GM12872 (cell line): ENCODE data around the gene FLACC1.

ENCODE experiments used
- TF ChIP-seq, protein P1 (sequence below): IDR thresholded peaks from 3 replicates; pipeline ENCODE4 v1.5.1; 2011; ENCODE audit warnings: low read depth, mild to moderate bottlenecking, low read length, moderate library complexity; ENCODE audit not compliant: insufficient read depth

The FLACC1 gene, protein sequence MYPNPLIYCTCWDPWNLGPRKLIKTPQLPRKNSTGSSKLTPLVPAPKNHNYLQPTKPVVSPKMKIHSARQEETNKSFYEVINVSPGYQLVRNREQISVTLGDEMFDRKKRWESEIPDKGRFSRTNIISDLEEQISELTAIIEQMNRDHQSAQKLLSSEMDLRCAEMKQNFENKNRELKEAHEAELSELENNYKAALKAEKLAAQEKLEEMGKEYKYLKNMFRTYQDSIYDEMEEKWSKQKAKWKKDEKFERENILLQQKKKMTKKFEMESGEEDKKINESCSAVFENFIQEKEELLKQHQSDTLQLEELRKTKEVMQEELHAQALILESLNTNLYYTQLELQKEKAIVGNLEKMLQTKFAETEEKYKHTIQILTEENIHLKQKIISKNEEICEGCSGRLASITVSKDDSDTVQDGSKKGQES

DNA sequence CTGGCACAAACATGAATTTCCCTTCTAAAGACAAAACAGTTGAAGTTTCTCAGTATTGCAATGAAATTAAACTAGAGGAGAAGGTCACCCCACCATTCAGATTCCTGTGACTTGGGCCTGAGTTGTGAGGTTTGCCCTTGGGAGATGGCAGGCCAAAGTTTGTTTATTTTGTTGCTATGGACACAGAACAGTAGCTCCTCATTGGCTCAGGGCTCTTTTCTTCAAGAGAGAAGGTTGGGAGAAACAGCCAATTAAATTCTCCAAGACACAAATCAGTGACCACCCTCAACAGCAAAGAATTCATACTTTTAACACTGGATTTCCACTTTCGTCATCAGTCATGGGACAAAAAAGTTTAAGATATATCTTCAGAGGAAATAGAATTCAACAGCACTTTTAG lies at the start of gene FLACC1:
Gene FLACC1, minus strand, starts transcription at position 125 of the 400 bp plus-strand sequence. CDS start 5,941 bp downstream, outside the sequence.
- TF ChIP-seq, protein P1, sequence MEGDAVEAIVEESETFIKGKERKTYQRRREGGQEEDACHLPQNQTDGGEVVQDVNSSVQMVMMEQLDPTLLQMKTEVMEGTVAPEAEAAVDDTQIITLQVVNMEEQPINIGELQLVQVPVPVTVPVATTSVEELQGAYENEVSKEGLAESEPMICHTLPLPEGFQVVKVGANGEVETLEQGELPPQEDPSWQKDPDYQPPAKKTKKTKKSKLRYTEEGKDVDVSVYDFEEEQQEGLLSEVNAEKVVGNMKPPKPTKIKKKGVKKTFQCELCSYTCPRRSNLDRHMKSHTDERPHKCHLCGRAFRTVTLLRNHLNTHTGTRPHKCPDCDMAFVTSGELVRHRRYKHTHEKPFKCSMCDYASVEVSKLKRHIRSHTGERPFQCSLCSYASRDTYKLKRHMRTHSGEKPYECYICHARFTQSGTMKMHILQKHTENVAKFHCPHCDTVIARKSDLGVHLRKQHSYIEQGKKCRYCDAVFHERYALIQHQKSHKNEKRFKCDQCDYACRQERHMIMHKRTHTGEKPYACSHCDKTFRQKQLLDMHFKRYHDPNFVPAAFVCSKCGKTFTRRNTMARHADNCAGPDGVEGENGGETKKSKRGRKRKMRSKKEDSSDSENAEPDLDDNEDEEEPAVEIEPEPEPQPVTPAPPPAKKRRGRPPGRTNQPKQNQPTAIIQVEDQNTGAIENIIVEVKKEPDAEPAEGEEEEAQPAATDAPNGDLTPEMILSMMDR: no peak

DNA sequence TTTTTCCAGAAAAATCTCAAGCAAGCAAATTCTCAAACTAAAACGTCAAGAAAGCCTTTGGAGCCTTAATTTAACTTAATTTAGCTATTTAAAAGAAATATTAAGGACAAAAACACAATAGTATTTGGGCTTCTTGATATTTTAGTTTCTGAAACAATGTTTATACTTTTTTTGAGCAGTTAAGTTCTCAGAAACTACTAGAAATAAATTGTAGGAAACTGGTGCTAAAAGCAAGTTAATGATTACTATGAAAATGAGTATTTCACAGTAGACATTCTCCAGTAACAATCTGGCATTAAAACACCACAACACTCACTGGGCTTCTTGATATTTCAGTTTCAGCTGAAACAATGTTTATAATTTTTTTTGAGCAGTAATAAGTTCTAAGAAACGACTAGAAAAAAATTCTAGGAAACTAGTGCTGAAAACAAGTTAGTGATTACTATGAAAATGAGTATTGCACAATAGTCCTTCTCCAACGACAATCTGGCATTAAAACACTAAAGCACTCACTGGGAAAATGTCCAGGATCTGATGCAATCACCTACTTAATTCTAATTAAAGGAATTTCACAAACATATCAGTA lies 49.0 kb upstream of the FLACC1 start:
- TF ChIP-seq, protein P1: no peak

DNA sequence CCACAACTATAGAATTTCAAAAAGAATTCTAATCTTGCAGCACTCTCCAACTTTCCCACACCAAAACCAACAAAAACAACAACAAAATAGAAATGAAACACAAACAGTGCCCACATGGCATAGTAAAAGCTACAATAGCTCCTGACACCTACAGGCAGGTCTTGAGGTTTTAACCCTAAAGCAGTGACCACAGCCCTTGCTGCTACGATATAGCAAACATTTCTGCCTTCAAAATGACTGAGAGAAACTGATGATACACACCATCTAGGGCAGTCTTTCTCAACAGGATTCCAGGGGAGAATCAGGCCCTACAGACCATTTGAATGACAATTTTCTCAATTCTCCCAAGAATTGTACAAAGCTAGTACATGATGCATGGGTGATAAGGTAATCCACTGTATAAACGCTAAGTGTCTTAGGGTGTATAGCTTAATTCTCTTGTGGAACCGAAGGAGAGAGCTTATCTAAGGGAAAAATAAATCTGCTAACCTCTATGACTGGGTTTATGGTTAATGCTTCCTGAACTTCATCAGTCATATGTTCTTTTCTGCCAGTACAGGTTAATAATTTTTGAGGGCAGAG lies 47.6 kb upstream of the FLACC1 start:
- TF ChIP-seq, protein P1: no peak

DNA sequence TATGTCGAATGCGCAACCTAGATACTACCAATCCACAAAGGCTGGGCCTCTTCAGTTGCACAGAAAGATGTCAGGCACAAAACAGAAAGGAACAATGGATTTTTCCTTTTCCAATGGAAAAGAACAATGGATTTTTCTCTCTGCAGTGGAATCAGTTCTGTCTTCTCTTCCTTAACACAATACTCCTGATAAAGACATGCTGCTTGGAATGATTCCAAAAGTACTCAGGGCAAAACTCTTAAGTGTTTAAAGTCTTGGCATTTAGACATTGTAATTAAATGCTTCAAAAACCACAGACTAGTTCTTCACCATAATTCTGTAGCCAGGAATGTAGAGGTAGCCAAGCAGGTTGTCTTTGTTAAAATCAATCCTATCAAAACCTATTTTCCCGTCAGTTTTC lies 46.7 kb upstream of the FLACC1 start:
- TF ChIP-seq, protein P1: no peak

DNA sequence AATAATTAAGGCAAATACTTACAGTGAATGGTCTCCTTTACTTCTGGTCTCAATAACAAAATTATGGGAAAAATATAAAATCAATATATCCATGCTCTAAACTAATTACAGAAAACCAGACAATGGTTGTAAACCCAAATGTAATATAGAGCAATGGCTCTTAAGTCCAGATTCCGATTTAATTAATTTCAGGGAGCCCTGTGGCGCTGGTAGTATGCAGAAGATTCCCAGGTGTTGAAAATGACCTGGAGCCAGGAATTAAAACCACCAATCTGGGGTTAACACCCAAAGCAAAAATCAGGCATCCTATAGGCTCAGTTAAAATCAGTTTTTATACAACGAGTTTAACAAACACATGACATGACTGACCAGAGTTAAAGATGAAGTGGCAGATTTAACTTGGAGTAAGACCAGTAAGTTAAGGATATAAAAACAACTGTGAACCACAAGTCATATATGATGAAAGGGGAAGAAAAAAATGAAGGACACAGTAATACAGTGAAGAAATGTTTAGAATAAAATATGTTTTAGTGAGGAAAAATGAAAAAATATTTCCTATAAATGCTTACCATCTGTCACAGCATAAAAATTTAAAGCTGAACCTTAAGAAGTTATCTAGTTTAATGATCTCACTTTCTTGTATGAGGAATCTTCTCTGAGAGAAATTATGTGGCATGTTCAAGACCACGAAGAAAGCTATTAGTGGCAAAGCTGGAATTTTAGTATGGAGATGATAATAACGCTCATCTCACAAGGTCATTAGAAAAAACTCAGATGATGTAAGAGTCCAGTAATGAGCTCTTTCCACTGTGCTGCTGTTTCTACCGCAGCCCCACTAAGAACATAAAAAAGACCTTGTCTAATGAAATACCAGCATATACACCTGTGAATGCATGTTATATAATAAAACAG lies 45.8 kb upstream of the FLACC1 start:
- TF ChIP-seq, protein P1: no peak

DNA sequence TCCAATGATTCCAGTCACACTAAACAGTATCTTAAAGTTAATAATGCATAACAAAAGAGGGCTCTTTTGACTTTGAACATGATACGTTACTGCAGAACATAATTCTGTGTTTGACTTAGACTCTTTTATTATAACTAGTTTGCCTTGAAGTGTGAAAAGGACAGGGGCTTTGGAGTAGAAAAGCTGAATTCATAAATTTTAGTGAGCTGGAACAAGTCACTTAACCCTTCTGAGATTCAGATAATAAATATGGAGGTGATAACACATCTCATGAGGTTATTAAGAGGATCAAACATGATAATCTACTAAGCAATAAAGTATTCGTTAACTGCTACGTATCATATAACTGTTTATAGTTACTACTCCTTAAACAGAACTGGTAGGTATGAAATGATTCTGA lies 44.7 kb upstream of the FLACC1 start:
- TF ChIP-seq, protein P1: no peak

DNA sequence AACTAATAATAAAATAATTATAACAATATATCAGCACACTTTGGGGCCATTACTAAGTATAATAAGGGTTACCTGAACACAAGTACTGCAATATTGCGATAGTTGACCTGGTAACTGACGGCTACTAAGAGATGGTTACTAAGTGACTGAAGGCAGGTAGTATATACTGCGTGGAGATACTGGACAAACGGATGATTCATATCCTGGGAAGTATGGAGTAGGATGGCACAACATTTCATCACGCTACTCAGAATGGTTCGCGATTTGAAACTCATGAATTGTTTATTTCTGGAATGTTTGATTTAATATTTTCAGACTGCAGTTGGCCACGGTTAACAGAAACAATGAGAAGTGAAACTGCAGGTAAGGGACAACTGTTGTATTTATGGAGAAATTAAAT lies 39.5 kb upstream of the FLACC1 start:
- TF ChIP-seq, protein P1: no peak
